ENCODE measurements around the gene MPEG1. TPM values are rescaled to one million over a fixed set of nuclear protein-coding genes. Genes with fewer than 3 reads are reported as not detected.

Gene MPEG1
- total and polyA plus RNA-seq, 4 donors = 3.2 to 27.2 (median 16.9) TPM

GRCh38 chr11:59184691-59185339 is 27.9 kb downstream of the MPEG1 start:
- no peak overlapping the region for H3K4me3 ChIP-seq (ENCODE audit: low read depth in 1 of 3, low read length in 3 of 3)
- no peak for DNase-seq (ENCODE audit: low spot score)
- WGBS = 82% methylated on average over 9 of the region's 9 CpGs
- no peaks in the 10 kb centered on the region for H3K27me3 ChIP-seq (ENCODE audit: control insufficient read depth in 4 of 4, insufficient read depth in 4 of 4, low read length in 3 of 4)
- TF ChIP-seq TAF1 (conservative IDR thresholded peaks at IDR 0.05) = no peak
- TF ChIP-seq HNF4G (IDR thresholded peaks at IDR 0.05) = no peak
- no peak for TF ChIP-seq HNF4A (conservative IDR thresholded peaks at IDR 0.05)
- no peak for TF ChIP-seq FOXA1 (IDR thresholded peaks at IDR 0.05)
- TF ChIP-seq FOXA2 (IDR thresholded peaks at IDR 0.05) = no peak
- TF ChIP-seq, protein P1, sequence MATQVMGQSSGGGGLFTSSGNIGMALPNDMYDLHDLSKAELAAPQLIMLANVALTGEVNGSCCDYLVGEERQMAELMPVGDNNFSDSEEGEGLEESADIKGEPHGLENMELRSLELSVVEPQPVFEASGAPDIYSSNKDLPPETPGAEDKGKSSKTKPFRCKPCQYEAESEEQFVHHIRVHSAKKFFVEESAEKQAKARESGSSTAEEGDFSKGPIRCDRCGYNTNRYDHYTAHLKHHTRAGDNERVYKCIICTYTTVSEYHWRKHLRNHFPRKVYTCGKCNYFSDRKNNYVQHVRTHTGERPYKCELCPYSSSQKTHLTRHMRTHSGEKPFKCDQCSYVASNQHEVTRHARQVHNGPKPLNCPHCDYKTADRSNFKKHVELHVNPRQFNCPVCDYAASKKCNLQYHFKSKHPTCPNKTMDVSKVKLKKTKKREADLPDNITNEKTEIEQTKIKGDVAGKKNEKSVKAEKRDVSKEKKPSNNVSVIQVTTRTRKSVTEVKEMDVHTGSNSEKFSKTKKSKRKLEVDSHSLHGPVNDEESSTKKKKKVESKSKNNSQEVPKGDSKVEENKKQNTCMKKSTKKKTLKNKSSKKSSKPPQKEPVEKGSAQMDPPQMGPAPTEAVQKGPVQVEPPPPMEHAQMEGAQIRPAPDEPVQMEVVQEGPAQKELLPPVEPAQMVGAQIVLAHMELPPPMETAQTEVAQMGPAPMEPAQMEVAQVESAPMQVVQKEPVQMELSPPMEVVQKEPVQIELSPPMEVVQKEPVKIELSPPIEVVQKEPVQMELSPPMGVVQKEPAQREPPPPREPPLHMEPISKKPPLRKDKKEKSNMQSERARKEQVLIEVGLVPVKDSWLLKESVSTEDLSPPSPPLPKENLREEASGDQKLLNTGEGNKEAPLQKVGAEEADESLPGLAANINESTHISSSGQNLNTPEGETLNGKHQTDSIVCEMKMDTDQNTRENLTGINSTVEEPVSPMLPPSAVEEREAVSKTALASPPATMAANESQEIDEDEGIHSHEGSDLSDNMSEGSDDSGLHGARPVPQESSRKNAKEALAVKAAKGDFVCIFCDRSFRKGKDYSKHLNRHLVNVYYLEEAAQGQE (IDR thresholded peaks at IDR 0.05) = no peak
- TF ChIP-seq SP1 (IDR thresholded peaks at IDR 0.05) = no peak
- no peak for TF ChIP-seq RAD21 (IDR thresholded peaks at IDR 0.05)
- TF ChIP-seq, protein P2, sequence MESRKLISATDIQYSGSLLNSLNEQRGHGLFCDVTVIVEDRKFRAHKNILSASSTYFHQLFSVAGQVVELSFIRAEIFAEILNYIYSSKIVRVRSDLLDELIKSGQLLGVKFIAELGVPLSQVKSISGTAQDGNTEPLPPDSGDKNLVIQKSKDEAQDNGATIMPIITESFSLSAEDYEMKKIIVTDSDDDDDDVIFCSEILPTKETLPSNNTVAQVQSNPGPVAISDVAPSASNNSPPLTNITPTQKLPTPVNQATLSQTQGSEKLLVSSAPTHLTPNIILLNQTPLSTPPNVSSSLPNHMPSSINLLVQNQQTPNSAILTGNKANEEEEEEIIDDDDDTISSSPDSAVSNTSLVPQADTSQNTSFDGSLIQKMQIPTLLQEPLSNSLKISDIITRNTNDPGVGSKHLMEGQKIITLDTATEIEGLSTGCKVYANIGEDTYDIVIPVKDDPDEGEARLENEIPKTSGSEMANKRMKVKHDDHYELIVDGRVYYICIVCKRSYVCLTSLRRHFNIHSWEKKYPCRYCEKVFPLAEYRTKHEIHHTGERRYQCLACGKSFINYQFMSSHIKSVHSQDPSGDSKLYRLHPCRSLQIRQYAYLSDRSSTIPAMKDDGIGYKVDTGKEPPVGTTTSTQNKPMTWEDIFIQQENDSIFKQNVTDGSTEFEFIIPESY (IDR thresholded peaks at IDR 0.05) = no peak
- TF ChIP-seq, protein P3, sequence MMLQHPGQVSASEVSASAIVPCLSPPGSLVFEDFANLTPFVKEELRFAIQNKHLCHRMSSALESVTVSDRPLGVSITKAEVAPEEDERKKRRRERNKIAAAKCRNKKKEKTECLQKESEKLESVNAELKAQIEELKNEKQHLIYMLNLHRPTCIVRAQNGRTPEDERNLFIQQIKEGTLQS (IDR thresholded peaks at IDR 0.05) = no peak
- no peak for TF ChIP-seq RXRA (IDR thresholded peaks at IDR 0.05)
- peak overlapping the region; percentile 21 to 42 for H3K27ac ChIP-seq (ENCODE audit: low read depth in 1 of 2, low read length in 2 of 2)
- peaks cover 17 to 70% (median 48%) of the 10 kb centered on the region in 4 donors for H3K4me1 ChIP-seq (ENCODE audit: control insufficient read depth in 4 of 4, insufficient read depth in 4 of 4, low read length in 3 of 4)
- peaks cover 5 to 24% (median 13%) of the 10 kb centered on the region in 4 donors for H3K36me3 ChIP-seq (ENCODE audit: control insufficient read depth in 4 of 4, insufficient read depth in 3 of 4, low read depth in 1 of 4, low read length in 3 of 4)
- no peak overlapping the region for H3K9ac ChIP-seq (ENCODE audit: low read depth in 1 of 2, low read length in 2 of 2)
- H3K9me3 ChIP-seq (ENCODE audit: control insufficient read depth in 4 of 4, low read length in 3 of 4) = no peaks in the 10 kb centered on the region

DNA sequence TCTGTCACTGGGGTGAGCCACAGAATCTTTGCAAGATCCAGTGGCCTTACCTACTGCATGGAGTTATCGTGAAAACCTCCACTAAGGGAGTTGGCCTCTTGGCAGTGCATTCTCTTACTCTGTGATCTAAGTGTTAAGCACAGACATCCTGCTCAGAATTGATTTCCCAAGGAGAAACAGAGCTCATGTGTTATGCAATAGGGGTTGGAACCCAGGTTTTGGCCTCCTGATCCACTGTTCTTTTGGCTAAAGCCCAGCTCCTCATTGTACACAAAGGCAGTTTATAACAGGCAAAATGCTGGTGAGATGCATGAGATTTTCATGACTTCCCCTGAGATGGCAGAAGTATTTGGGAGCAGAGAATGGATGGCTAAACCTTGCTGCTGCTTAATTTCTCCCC is 29.0 kb downstream of the MPEG1 start:
- no peak for DNase-seq (ENCODE audit: low spot score)
- Histone ChIP-seq H3K27me3 (ENCODE audit: control insufficient read depth in 4 of 4, insufficient read depth in 4 of 4, low read length in 3 of 4) (no peaks in the 10 kb centered on the region), H3K9ac (ENCODE audit: low read depth in 1 of 2, low read length in 2 of 2) (no peak overlapping the region), H3K4me3 (ENCODE audit: low read depth in 1 of 3, low read length in 3 of 3) (no peak overlapping the region), H3K27ac (ENCODE audit: low read depth in 1 of 2, low read length in 2 of 2) (peak overlapping the region in 1 of 2 donors; percentile 36), H3K4me1 (ENCODE audit: control insufficient read depth in 4 of 4, insufficient read depth in 4 of 4, low read length in 3 of 4) (peaks cover 17 to 59% (median 46%) of the 10 kb centered on the region in 4 donors), H3K36me3 (ENCODE audit: control insufficient read depth in 4 of 4, insufficient read depth in 3 of 4, low read depth in 1 of 4, low read length in 3 of 4) (peaks cover 4 to 19% (median 12%) of the 10 kb centered on the region in 4 donors), H3K9me3 (ENCODE audit: control insufficient read depth in 4 of 4, low read length in 3 of 4) (peaks cover 0 to 3% (median 0%) of the 10 kb centered on the region in 4 donors)
- TF ChIP-seq, protein P3 (IDR thresholded peaks at IDR 0.05) = no peak
- TF ChIP-seq FOXA1 (IDR thresholded peaks at IDR 0.05) (no peak), YY1 (IDR thresholded peaks at IDR 0.05) (no peak), FOXA2 (IDR thresholded peaks at IDR 0.05) (no peak), NR2F2 (IDR thresholded peaks at IDR 0.05) (peak; percentile 34), SP1 (IDR thresholded peaks at IDR 0.05) (no peak), RXRA (IDR thresholded peaks at IDR 0.05) (no peak), GABPA (IDR thresholded peaks at IDR 0.05 in 1 of 2, conservative IDR thresholded peaks at IDR 0.05 in 1 of 2) (no peak), RAD21 (IDR thresholded peaks at IDR 0.05) (no peak), HNF4A (conservative IDR thresholded peaks at IDR 0.05) (peak in 1 of 2 donors; percentile 22)
- TF ChIP-seq, protein P1 (IDR thresholded peaks at IDR 0.05) = no peak
- TF ChIP-seq, protein P4, sequence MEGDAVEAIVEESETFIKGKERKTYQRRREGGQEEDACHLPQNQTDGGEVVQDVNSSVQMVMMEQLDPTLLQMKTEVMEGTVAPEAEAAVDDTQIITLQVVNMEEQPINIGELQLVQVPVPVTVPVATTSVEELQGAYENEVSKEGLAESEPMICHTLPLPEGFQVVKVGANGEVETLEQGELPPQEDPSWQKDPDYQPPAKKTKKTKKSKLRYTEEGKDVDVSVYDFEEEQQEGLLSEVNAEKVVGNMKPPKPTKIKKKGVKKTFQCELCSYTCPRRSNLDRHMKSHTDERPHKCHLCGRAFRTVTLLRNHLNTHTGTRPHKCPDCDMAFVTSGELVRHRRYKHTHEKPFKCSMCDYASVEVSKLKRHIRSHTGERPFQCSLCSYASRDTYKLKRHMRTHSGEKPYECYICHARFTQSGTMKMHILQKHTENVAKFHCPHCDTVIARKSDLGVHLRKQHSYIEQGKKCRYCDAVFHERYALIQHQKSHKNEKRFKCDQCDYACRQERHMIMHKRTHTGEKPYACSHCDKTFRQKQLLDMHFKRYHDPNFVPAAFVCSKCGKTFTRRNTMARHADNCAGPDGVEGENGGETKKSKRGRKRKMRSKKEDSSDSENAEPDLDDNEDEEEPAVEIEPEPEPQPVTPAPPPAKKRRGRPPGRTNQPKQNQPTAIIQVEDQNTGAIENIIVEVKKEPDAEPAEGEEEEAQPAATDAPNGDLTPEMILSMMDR (IDR thresholded peaks at IDR 0.05; ENCODE audit: low read depth, low read length, missing input control) = no peak
- WGBS = 85% methylated on average over 1 of the region's 1 CpG

Data from liver (tissue), 9 donors.